Naive thymus-derived CD8-positive, alpha-beta T cell (primary cell): Measurements from ENCODE around the gene PFDN4. TPM values are rescaled to one million over a fixed set of nuclear protein-coding genes. Genes with fewer than 3 reads are reported as not detected.
A peak's percentile ranks its signal among the peaks of the same experiment; 100 is the strongest.
"Not testable (repeated sequence)": the region's sequence is repeated elsewhere in the genome, so short reads cannot be mapped to it uniquely, and the experiment has no call there.

Experiments used
- ATAC-seq, 2 donors: fragments of 150-1000 bp; cut with Tn5 transposase in 1 of 2; sonication (Bioruptor Pico), chemical (Tn5 transposase) in 1 of 2; 1 replicate in 1 of 2; 2 replicates in 1 of 2; pipeline ENCODE4 v1.10.0; 2021; ENCODE audit warnings: mild to moderate bottlenecking in 2 of 2, moderate library complexity in 2 of 2
- POLR2A ChIA-PET: fragments of 350-600 bp; sonication (Branson Sonifier 250); formaldehyde crosslinking; loops from one replicate; lab custom pipeline; 2021; ENCODE audit warnings: antibody characterized with exemption; lab: Charles Lee
- DNase-seq, 10 donors: peaks; one replicate each; pipeline versions ENCODE4 v3.0.0 to v3.0.0-alpha.2; 2020 to 2022
- H3K27ac Mint-ChIP-seq, 10 donors: one replicate each; pipeline ENCODE4 v1.8.0; 2020 to 2022; ENCODE audit warnings: mild to moderate bottlenecking in 10 of 10, mixed read lengths in 10 of 10, moderate library complexity in 4 of 10, inconsistent platforms in 1 of 10
- H3K27me3 Mint-ChIP-seq, 5 donors: one replicate each; pipeline ENCODE4 v1.8.0; 2021 to 2022; ENCODE audit warnings: mixed read lengths in 5 of 5
- H3K36me3 Mint-ChIP-seq, 3 donors: one replicate each; pipeline ENCODE4 v1.8.0; 2020 to 2022; ENCODE audit warnings: mixed read lengths in 3 of 3, mild to moderate bottlenecking in 2 of 3, inconsistent platforms in 1 of 3
- H3K4me1 Mint-ChIP-seq, 4 donors: one replicate each; pipeline ENCODE4 v1.8.0; 2021 to 2022; ENCODE audit warnings: mixed read lengths in 4 of 4
- H3K4me3 Mint-ChIP-seq, 10 donors: one replicate each; pipeline ENCODE4 v1.8.0; 2020 to 2022; ENCODE audit warnings: mild to moderate bottlenecking in 10 of 10, mixed read lengths in 10 of 10, moderate library complexity in 6 of 10, inconsistent platforms in 1 of 10
- H3K9me3 Mint-ChIP-seq, 9 donors: one replicate each; pipeline ENCODE4 v1.8.0; 2020 to 2022; ENCODE audit warnings: mixed read lengths in 9 of 9, mild to moderate bottlenecking in 3 of 9, inconsistent platforms in 1 of 9, moderate library complexity in 1 of 9
- polyA plus RNA-seq, 3 donors: library from polyadenylated mRNA; unstranded; fragments of 300-500 nt; fragmentation: Illumina TruSeq; gene quantifications; one replicate each; pipeline ENCODE4 v1.2.3, GENCODE V29; 2021
- total RNA-seq, 8 experiments: library from RNA in 2 of 8; stranded (reverse) in 2 of 8; gene quantifications; one replicate each; pipeline ENCODE4 v1.2.3 and lab custom pipeline; 2021 to 2026

PFDN4 gene
- total and polyA plus RNA-seq, 5 experiments from 2014 or later: 20.0 to 68.7 (median 32.0) TPM

GRCh38 chr20:54221996-54222890 lies 14.4 kb downstream of the PFDN4 start:
- peaks cover 0 to 12% (median under 1%) of the 10 kb centered on the region in 3 donors for H3K36me3 Mint-ChIP-seq
- no peak for DNase-seq
- H3K4me1 Mint-ChIP-seq: peaks cover 17 to 27% (median 22%) of the 10 kb centered on the region in 4 donors
- H3K9me3 Mint-ChIP-seq: peaks cover 0 to 3% (median 0%) of the 10 kb centered on the region in 9 donors
- H3K27me3 Mint-ChIP-seq: peaks cover 0 to under 1% (median 0%) of the 10 kb centered on the region in 5 donors
- peak overlapping the region in 5 of 10 donors; percentile 47 to 83 (median 74) for H3K4me3 Mint-ChIP-seq
- H3K27ac Mint-ChIP-seq: peak overlapping the region; percentile 80 to 94 (median 88)
- POLR2A ChIA-PET: interaction anchor here (0.8 to 1.3 kb wide), 3 partner anchors 10 to 14 kb away, joined by 3 to 7 read pairs (median 4); partner anchors contain the start of gene PFDN4
- ATAC-seq: peak in 1 of 2 donors; percentile 23

- ATAC-seq (no peak), DNase-seq (no peak)
- Mint-ChIP-seq H3K4me1 (peaks cover 17 to 27% (median 22%) of the 10 kb centered on the region in 4 donors), H3K27me3 (peaks cover 0 to 1% (median 0%) of the 10 kb centered on the region in 5 donors), H3K27ac (peak overlapping the region in 3 of 10 donors; percentile 71 to 86 (median 74)), H3K4me3 (peak overlapping the region in 1 of 10 donors; percentile 38), H3K9me3 (peaks cover 0 to 9% (median under 1%) of the 10 kb centered on the region in 9 donors), H3K36me3 (peaks cover 0 to 6% (median 5%) of the 10 kb centered on the region in 3 donors)
- POLR2A ChIA-PET: no interaction called here
These were observed 15.4 kb downstream of the PFDN4 start for GRCh38 chr20:54223285-54223684.

- Mint-ChIP-seq H3K4me1 (peaks cover 17 to 27% (median 22%) of the 10 kb centered on the region in 4 donors), H3K27ac (peak overlapping the region in 1 of 10 donors; percentile 86)
- POLR2A ChIA-PET: no interaction called here
These were observed 15.9 kb downstream of the PFDN4 start for GRCh38 chr20:54223751-54224150.

GRCh38 chr20:54224642-54225041 lies 16.8 kb downstream of the PFDN4 start:
- H3K27ac Mint-ChIP-seq, POLR2A ChIA-PET, H3K4me3 Mint-ChIP-seq, DNase-seq, ATAC-seq, H3K27me3 Mint-ChIP-seq, H3K36me3 Mint-ChIP-seq: not testable (repeated sequence)
- Mint-ChIP-seq H3K9me3 (peaks cover 0 to 10% (median 2%) of the 10 kb centered on the region in 9 donors), H3K4me1 (peaks cover 17 to 27% (median 22%) of the 10 kb centered on the region in 4 donors)

More at GRCh38 chr20:54223751-54224150, 15.9 kb downstream of the PFDN4 start:
- DNase-seq: no peak
- H3K27me3 Mint-ChIP-seq: peaks cover 0 to 1% (median 0%) of the 10 kb centered on the region in 5 donors
- no peak overlapping the region for H3K4me3 Mint-ChIP-seq
- peaks cover 0 to 10% (median 2%) of the 10 kb centered on the region in 9 donors for H3K9me3 Mint-ChIP-seq
- H3K36me3 Mint-ChIP-seq: peaks cover 0 to 5% (median under 1%) of the 10 kb centered on the region in 3 donors
- no peak for ATAC-seq

GRCh38 chr20:54227241-54227640 lies 19.4 kb downstream of the PFDN4 start:
- no peak for DNase-seq
- H3K4me1 Mint-ChIP-seq: peaks cover 1 to 11% (median 9%) of the 10 kb centered on the region in 4 donors
- H3K36me3 Mint-ChIP-seq: peaks cover 0 to 18% (median 0%) of the 10 kb centered on the region in 3 donors
- H3K9me3 Mint-ChIP-seq: peaks cover 0 to 13% (median 7%) of the 10 kb centered on the region in 9 donors
- H3K4me3 Mint-ChIP-seq: no peak overlapping the region
- H3K27ac Mint-ChIP-seq: no peak overlapping the region
- POLR2A ChIA-PET: no interaction called here
- H3K27me3 Mint-ChIP-seq: peaks cover 0 to 2% (median 0%) of the 10 kb centered on the region in 5 donors
- ATAC-seq: no peak

- DNase-seq (no peak), ATAC-seq (no peak)
- POLR2A ChIA-PET: no interaction called here
- H3K4me3 Mint-ChIP-seq: no peak overlapping the region
- peaks cover 0 to 17% (median 10%) of the 10 kb centered on the region in 9 donors for H3K9me3 Mint-ChIP-seq
- peaks cover 0 to 2% (median 0%) of the 10 kb centered on the region in 5 donors for H3K27me3 Mint-ChIP-seq
- H3K27ac Mint-ChIP-seq: peak overlapping the region in 1 of 10 donors; percentile 9
- peaks cover 0 to 6% (median 4%) of the 10 kb centered on the region in 4 donors for H3K4me1 Mint-ChIP-seq
- peaks cover 0 to 22% (median 0%) of the 10 kb centered on the region in 3 donors for H3K36me3 Mint-ChIP-seq
These were observed 19.9 kb downstream of the PFDN4 start for GRCh38 chr20:54227751-54228150.

GRCh38 chr20:54228841-54229240 lies 21.0 kb downstream of the PFDN4 start:
- ATAC-seq (no peak), DNase-seq (no peak)
- H3K36me3 Mint-ChIP-seq: peaks cover 0 to 22% (median 0%) of the 10 kb centered on the region in 3 donors
- no peaks in the 10 kb centered on the region for H3K4me1 Mint-ChIP-seq
- POLR2A ChIA-PET: no interaction called here
- H3K27me3 Mint-ChIP-seq: peaks cover 0 to 2% (median 0%) of the 10 kb centered on the region in 5 donors
- no peak overlapping the region for H3K4me3 Mint-ChIP-seq
- no peak overlapping the region for H3K27ac Mint-ChIP-seq
- H3K9me3 Mint-ChIP-seq: peaks cover 0 to 17% (median 12%) of the 10 kb centered on the region in 9 donors

GRCh38 chr20:54229566-54230160 lies 21.8 kb downstream of the PFDN4 start:
- ATAC-seq (no peak), DNase-seq (no peak)
- POLR2A ChIA-PET: no interaction called here
- Mint-ChIP-seq H3K4me3 (no peak overlapping the region), H3K27me3 (peaks cover 0 to 7% (median 0%) of the 10 kb centered on the region in 5 donors), H3K4me1 (no peaks in the 10 kb centered on the region), H3K9me3 (peaks cover 0 to 17% (median 12%) of the 10 kb centered on the region in 9 donors), H3K27ac (no peak overlapping the region), H3K36me3 (peaks cover 0 to 22% (median 0%) of the 10 kb centered on the region in 3 donors)

GRCh38 chr20:54231036-54231435 lies 23.1 kb downstream of the PFDN4 start:
- H3K27me3 Mint-ChIP-seq: peaks cover 3 to 17% (median 10%) of the 10 kb centered on the region in 5 donors
- H3K4me3 Mint-ChIP-seq: no peak overlapping the region
- DNase-seq (no peak), ATAC-seq (no peak)
- peaks cover 0 to 17% (median 12%) of the 10 kb centered on the region in 9 donors for H3K9me3 Mint-ChIP-seq
- peaks cover 0 to 22% (median 0%) of the 10 kb centered on the region in 3 donors for H3K36me3 Mint-ChIP-seq
- no peak overlapping the region for H3K27ac Mint-ChIP-seq
- POLR2A ChIA-PET: no interaction called here
- no peaks in the 10 kb centered on the region for H3K4me1 Mint-ChIP-seq

GRCh38 chr20:54234991-54235390 lies 27.1 kb downstream of the PFDN4 start:
- DNase-seq (no peak), ATAC-seq (no peak)
- peaks cover 0 to 18% (median 0%) of the 10 kb centered on the region in 3 donors for H3K36me3 Mint-ChIP-seq
- H3K4me3 Mint-ChIP-seq: no peak overlapping the region
- POLR2A ChIA-PET: no interaction called here
- H3K27ac Mint-ChIP-seq: no peak overlapping the region
- peaks cover 23 to 46% (median 30%) of the 10 kb centered on the region in 5 donors for H3K27me3 Mint-ChIP-seq
- H3K4me1 Mint-ChIP-seq: no peaks in the 10 kb centered on the region
- peaks cover 0 to 14% (median 8%) of the 10 kb centered on the region in 9 donors for H3K9me3 Mint-ChIP-seq

GRCh38 chr20:54237116-54237943 lies 29.4 kb downstream of the PFDN4 start:
- ATAC-seq (no peak), DNase-seq (no peak)
- POLR2A ChIA-PET: no interaction called here
- Mint-ChIP-seq H3K4me3 (no peak overlapping the region), H3K27me3 (peaks cover 26 to 56% (median 41%) of the 10 kb centered on the region in 5 donors), H3K4me1 (no peaks in the 10 kb centered on the region), H3K36me3 (peaks cover 0 to 3% (median 0%) of the 10 kb centered on the region in 3 donors), H3K27ac (no peak overlapping the region), H3K9me3 (peaks cover 0 to 15% (median 5%) of the 10 kb centered on the region in 9 donors)

- Mint-ChIP-seq H3K27ac (no peak overlapping the region), H3K9me3 (peaks cover 0 to 39% (median 4%) of the 10 kb centered on the region in 9 donors)
- no peak for DNase-seq
These were observed 36.2 kb downstream of the PFDN4 start for GRCh38 chr20:54244113-54244512.

More at GRCh38 chr20:54244113-54244512, 36.2 kb downstream of the PFDN4 start:
- Mint-ChIP-seq H3K4me1 (no peaks in the 10 kb centered on the region), H3K36me3 (peaks cover 0 to 11% (median 0%) of the 10 kb centered on the region in 3 donors), H3K4me3 (no peak overlapping the region), H3K27me3 (peaks cover 8 to 23% (median 11%) of the 10 kb centered on the region in 5 donors)
- no peak for ATAC-seq
- POLR2A ChIA-PET: no interaction called here
